Measurements from ENCODE around the gene DUXB. TPM values are rescaled to one million over a fixed set of nuclear protein-coding genes. Genes with fewer than 3 reads are reported as not detected.

Gene DUXB
- total and polyA plus RNA-seq, 2 of the 13 experiments (the other 11 are each of a cell fraction or from before 2014, with no cell fraction given), result not detected

- no peak for TF ChIP-seq PAF1 (CRISPR knock-in tag; IDR thresholded peaks at IDR 0.05)
- peak; percentile 47 for TF ChIP-seq MNT (IDR thresholded peaks at IDR 0.05)
- TF ChIP-seq ZBTB33 (CRISPR knock-in tag; IDR thresholded peaks at IDR 0.05), result 0 out of 2 replicates have a peak, but pooled peaks have one; percentile 31
- 0 out of 2 replicates have a peak, but pooled peaks have one; percentile 14 for TF ChIP-seq CEBPG (CRISPR knock-in tag; IDR thresholded peaks at IDR 0.05)
- peak; percentile 50; the same call in 1 of the 2 replicates for TF ChIP-seq TFAP4 (IDR thresholded peaks at IDR 0.05; ENCODE audit: borderline replicate concordance, low read depth)
- TF ChIP-seq ZNF142 (CRISPR knock-in tag; IDR thresholded peaks at IDR 0.05), result no peak; the same call in 1 of the 2 replicates
- no peak for TF ChIP-seq ZNF326 (CRISPR knock-in tag; IDR thresholded peaks at IDR 0.05; ENCODE audit: borderline replicate concordance)
- TF ChIP-seq ZBTB46 (CRISPR knock-in tag; IDR thresholded peaks at IDR 0.05; ENCODE audit: borderline replicate concordance), result peak; percentile 34; the same call in 1 of the 2 replicates
- peak; percentile 62 for TF ChIP-seq MED1 (CRISPR knock-in tag; IDR thresholded peaks at IDR 0.05)
- TF ChIP-seq ZNF772 (CRISPR knock-in tag; IDR thresholded peaks at IDR 0.05), result peak; percentile 72; the same call in 1 of the 2 replicates
- TF ChIP-seq CBFB (CRISPR knock-in tag; IDR thresholded peaks at IDR 0.05), result peak; percentile 80
- TF ChIP-seq ATF5 (CRISPR knock-in tag; IDR thresholded peaks at IDR 0.05; ENCODE audit: low read depth), result no peak
- peak; percentile 96 for TF ChIP-seq DNMT1 (CRISPR knock-in tag; IDR thresholded peaks at IDR 0.05)
- 0 out of 2 replicates have a peak, but pooled peaks have one; percentile 27 for TF ChIP-seq ZNF678 (CRISPR knock-in tag; IDR thresholded peaks at IDR 0.05)
- TF ChIP-seq ZNF703 (CRISPR knock-in tag; IDR thresholded peaks at IDR 0.05; ENCODE audit: borderline replicate concordance), result peak; percentile 68; the same call in 1 of the 2 replicates
- peak; percentile 99 for TF ChIP-seq KMT2A (CRISPR knock-in tag; IDR thresholded peaks at IDR 0.05)
These were observed 53.6 kb downstream of the DUXB start, which contains the start of the genes KARS1 and TERF2IP (continued) for GRCh38 chr16:75647492-75648264.
